ENCODE measurements around the gene ELMO1. TPM values are rescaled to one million over a fixed set of nuclear protein-coding genes. Genes with fewer than 3 reads are reported as not detected.

The ELMO1 gene
- total and polyA plus RNA-seq, 2 of the 13 experiments (the other 11 are each of a cell fraction or from before 2014, with no cell fraction given): 0.11 to 0.17 TPM

- no peak for TF ChIP-seq NFIB (CRISPR knock-in tag; IDR thresholded peaks at IDR 0.05; ENCODE audit: borderline replicate concordance)
- TF ChIP-seq BCL3 (CRISPR knock-in tag; IDR thresholded peaks at IDR 0.05): no peak
- TF ChIP-seq ZNF468 (CRISPR knock-in tag; IDR thresholded peaks at IDR 0.05): no peak
- TF ChIP-seq, protein P1, sequence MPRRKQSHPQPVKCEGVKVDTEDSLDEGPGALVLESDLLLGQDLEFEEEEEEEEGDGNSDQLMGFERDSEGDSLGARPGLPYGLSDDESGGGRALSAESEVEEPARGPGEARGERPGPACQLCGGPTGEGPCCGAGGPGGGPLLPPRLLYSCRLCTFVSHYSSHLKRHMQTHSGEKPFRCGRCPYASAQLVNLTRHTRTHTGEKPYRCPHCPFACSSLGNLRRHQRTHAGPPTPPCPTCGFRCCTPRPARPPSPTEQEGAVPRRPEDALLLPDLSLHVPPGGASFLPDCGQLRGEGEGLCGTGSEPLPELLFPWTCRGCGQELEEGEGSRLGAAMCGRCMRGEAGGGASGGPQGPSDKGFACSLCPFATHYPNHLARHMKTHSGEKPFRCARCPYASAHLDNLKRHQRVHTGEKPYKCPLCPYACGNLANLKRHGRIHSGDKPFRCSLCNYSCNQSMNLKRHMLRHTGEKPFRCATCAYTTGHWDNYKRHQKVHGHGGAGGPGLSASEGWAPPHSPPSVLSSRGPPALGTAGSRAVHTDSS (CRISPR knock-in tag; conservative IDR thresholded peaks at IDR 0.05): no peak
- no peak for TF ChIP-seq MAFG (CRISPR knock-in tag; IDR thresholded peaks at IDR 0.05)
- TF ChIP-seq, protein P2, sequence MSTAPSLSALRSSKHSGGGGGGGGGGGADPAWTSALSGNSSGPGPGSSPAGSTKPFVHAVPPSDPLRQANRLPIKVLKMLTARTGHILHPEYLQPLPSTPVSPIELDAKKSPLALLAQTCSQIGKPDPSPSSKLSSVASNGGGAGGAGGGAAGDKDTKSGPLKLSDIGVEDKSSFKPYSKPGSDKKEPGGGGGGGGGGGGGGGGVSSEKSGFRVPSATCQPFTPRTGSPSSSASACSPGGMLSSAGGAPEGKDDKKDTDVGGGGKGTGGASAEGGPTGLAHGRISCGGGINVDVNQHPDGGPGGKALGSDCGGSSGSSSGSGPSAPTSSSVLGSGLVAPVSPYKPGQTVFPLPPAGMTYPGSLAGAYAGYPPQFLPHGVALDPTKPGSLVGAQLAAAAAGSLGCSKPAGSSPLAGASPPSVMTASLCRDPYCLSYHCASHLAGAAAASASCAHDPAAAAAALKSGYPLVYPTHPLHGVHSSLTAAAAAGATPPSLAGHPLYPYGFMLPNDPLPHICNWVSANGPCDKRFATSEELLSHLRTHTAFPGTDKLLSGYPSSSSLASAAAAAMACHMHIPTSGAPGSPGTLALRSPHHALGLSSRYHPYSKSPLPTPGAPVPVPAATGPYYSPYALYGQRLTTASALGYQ (CRISPR knock-in tag; IDR thresholded peaks at IDR 0.05): no peak
- TF ChIP-seq PHF8 (CRISPR knock-in tag; IDR thresholded peaks at IDR 0.05): no peak
- TF ChIP-seq FOXA3 (CRISPR knock-in tag; IDR thresholded peaks at IDR 0.05): peak; percentile 59
- TF ChIP-seq ZMYM2 (CRISPR knock-in tag; IDR thresholded peaks at IDR 0.05): peak; percentile 70; the same call in 1 of the 2 replicates
- no peak for TF ChIP-seq ZNF17 (CRISPR knock-in tag; IDR thresholded peaks at IDR 0.05)
- no peak for TF ChIP-seq ZNF143 (CRISPR knock-in tag; IDR thresholded peaks at IDR 0.05)
- TF ChIP-seq, protein P3, sequence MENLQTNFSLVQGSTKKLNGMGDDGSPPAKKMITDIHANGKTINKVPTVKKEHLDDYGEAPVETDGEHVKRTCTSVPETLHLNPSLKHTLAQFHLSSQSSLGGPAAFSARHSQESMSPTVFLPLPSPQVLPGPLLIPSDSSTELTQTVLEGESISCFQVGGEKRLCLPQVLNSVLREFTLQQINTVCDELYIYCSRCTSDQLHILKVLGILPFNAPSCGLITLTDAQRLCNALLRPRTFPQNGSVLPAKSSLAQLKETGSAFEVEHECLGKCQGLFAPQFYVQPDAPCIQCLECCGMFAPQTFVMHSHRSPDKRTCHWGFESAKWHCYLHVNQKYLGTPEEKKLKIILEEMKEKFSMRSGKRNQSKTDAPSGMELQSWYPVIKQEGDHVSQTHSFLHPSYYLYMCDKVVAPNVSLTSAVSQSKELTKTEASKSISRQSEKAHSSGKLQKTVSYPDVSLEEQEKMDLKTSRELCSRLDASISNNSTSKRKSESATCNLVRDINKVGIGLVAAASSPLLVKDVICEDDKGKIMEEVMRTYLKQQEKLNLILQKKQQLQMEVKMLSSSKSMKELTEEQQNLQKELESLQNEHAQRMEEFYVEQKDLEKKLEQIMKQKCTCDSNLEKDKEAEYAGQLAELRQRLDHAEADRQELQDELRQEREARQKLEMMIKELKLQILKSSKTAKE (CRISPR knock-in tag; IDR thresholded peaks at IDR 0.05; ENCODE audit: borderline replicate concordance): no peak
- TF ChIP-seq, protein P4, sequence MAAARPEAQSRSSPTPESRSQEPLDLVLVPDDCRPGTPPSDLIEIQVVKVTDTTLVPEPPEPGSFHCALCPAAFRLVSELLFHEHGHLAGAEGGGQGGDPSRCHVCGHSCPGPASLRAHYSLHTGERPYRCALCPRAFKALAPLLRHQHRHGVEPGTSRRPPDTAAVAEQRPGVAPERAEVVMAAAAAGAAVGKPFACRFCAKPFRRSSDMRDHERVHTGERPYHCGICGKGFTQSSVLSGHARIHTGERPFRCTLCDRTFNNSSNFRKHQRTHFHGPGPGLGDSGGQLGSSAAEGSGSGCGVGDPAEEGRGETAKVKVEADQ (CRISPR knock-in tag; IDR thresholded peaks at IDR 0.05; ENCODE audit: borderline replicate concordance): no peak
- no peak for TF ChIP-seq ZFAT (CRISPR knock-in tag; conservative IDR thresholded peaks at IDR 0.05)
- no peak for TF ChIP-seq ZNF264 (CRISPR knock-in tag; IDR thresholded peaks at IDR 0.05)
- TF ChIP-seq ZNF282 (IDR thresholded peaks at IDR 0.05; ENCODE audit: partially characterized antibody): no peak
- TF ChIP-seq NCOR1 (IDR thresholded peaks at IDR 0.05; ENCODE audit: borderline replicate concordance, low read length): peak; percentile 49; the same call in 1 of the 2 replicates
- no peak for TF ChIP-seq ZBTB34 (CRISPR knock-in tag; IDR thresholded peaks at IDR 0.05)
- no peak for TF ChIP-seq RBFOX2 (IDR thresholded peaks at IDR 0.05; ENCODE audit: low read depth, low read length)
Observed at GRCh38 chr7:37150180-37150579, 298.5 kb downstream of the ELMO1 start (continued).

All from HepG2 (cell line).